Neural cell (in vitro differentiated cells): ENCODE results near the gene PHKA2.

ENCODE experiments used
- CTCF ChIP-seq: fragments of 450-650 bp; IDR thresholded peaks from 2 replicates; pipeline ENCODE4 v1.5.1; 2014; ENCODE audit warnings: antibody characterized with exemption, mild to moderate bottlenecking, moderate library complexity; ENCODE audit not compliant: poor library complexity, severe bottlenecking
- EP300 ChIP-seq: fragments of 450-650 bp; conservative IDR thresholded peaks from 2 replicates; pipeline ENCODE4 v1.6.1; 2014; ENCODE audit warnings: antibody characterized with exemption, mild to moderate bottlenecking, moderate library complexity; ENCODE audit not compliant: poor library complexity, severe bottlenecking
- EZH2 ChIP-seq: fragments of 200-600, 300-800 bp; shearing (Covaris generic), sonication (generic); IDR thresholded peaks from 2 replicates; pipeline ENCODE4 v1.6.1; 2014; ENCODE audit warnings: antibody characterized with exemption, low read length, borderline replicate concordance, mild to moderate bottlenecking; ENCODE audit not compliant: insufficient read depth, poor library complexity, severe bottlenecking
- POLR2AphosphoS5 ChIP-seq: IDR thresholded peaks from 2 replicates; pipeline ENCODE4 v1.6.1; 2012
- RAD21 ChIP-seq: fragments of 450-650 bp; conservative IDR thresholded peaks from 2 replicates; pipeline ENCODE4 v1.6.1; 2014; ENCODE audit warnings: antibody characterized with exemption, mild to moderate bottlenecking, moderate library complexity
- REST ChIP-seq: IDR thresholded peaks from 2 replicates; pipeline ENCODE4 v1.6.1; 2012; ENCODE audit warnings: borderline replicate concordance
- SMC3 ChIP-seq: fragments of 450-650 bp; conservative IDR thresholded peaks from 2 replicates; pipeline ENCODE4 v1.6.1; 2014; ENCODE audit warnings: antibody characterized with exemption, mild to moderate bottlenecking, moderate library complexity; ENCODE audit not compliant: poor library complexity
- TAF1 ChIP-seq: IDR thresholded peaks from 2 replicates; pipeline ENCODE4 v1.6.1; 2012; ENCODE audit warnings: low read depth

DNA sequence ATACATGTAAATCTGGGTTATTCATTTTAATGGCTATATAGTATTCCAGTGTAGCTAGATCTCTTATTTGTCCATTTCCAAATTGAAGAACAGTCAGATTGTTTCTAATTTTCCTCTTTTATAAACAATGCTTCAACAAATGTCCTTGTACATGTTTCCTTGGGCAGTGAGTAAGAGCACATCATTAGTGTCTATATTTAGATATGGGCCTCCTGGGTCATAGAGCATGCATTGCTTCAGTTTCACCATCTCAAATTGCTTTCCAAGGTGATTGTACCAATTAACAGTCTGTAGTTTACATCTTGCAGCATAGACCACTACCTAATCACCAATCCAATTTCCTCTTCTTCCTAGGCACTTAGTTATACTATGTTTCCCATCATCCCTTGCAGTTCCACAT lies 13.4 kb downstream of the PHKA2 start:
- TF ChIP-seq RAD21: no peak
- TF ChIP-seq CTCF: no peak
- no peak for TF ChIP-seq EP300
- no peak for TF ChIP-seq POLR2AphosphoS5
- TF ChIP-seq REST: no peak
- no peak for TF ChIP-seq EZH2
- no peak for TF ChIP-seq TAF1
- TF ChIP-seq SMC3: no peak
